RCC 7860 (cell line): Measurements from ENCODE around the gene MLX.
"Not testable (repeated sequence)": the region's sequence is repeated elsewhere in the genome, so short reads cannot be mapped to it uniquely, and the experiment has no call there.

Experiments
- DNase-seq: peaks from one replicate; pipeline ENCODE4 v3.0.0-alpha.2; 2015; ENCODE audit warnings: low spot score
- FAIRE-seq: peaks from 2 replicates; lab custom pipeline; 2012; peaks lifted over from hg19 to GRCh38; lab: Jason Lieb, UNC

MLX gene

GRCh38 chr17:42554250-42555121, 12.4 kb upstream of the MLX start:
- FAIRE-seq (no peak), DNase-seq (peak; percentile 71)

- FAIRE-seq (no peak), DNase-seq (no peak)
Observed at GRCh38 chr17:42555122-42555622, 11.7 kb upstream of the MLX start.

- FAIRE-seq, DNase-seq: not testable (repeated sequence)
Observed at GRCh38 chr17:42555961-42556617, 10.8 kb upstream of the MLX start.

GRCh38 chr17:42559075-42559474, 7.8 kb upstream of the MLX start:
- no peak for FAIRE-seq
- no peak for DNase-seq

- FAIRE-seq (no peak), DNase-seq (no peak)
Observed at GRCh38 chr17:42560246-42560645, 6.7 kb upstream of the MLX start.

GRCh38 chr17:42561897-42562387, 5.0 kb upstream of the MLX start, which contains the start of gene COASY:
TSS of gene COASY (plus strand) at chr17:42562148. CDS start at chr17:42562623, 475 bp downstream.
- FAIRE-seq (peak; percentile 70), DNase-seq (peak; percentile 93)

GRCh38 chr17:42562388-42563142, 4.3 kb upstream of the MLX start:
- peak; percentile 22 for DNase-seq
- FAIRE-seq: no peak

- DNase-seq (no peak), FAIRE-seq (no peak)
Observed at GRCh38 chr17:42563143-42563509, 3.8 kb upstream of the MLX start.

GRCh38 chr17:42563543-42563942, 3.4 kb upstream of the MLX start:
- DNase-seq (peak; percentile 52), FAIRE-seq (no peak)

- DNase-seq (no peak), FAIRE-seq (no peak)
Observed at GRCh38 chr17:42563950-42564349, 3.0 kb upstream of the MLX start.

GRCh38 chr17:42564815-42565522, 1.9 kb upstream of the MLX start:
- FAIRE-seq: no peak
- no peak for DNase-seq

GRCh38 chr17:42565523-42566214, 1.2 kb upstream of the MLX start:
- FAIRE-seq (no peak), DNase-seq (no peak)

GRCh38 chr17:42566215-42566882, 551 bp upstream of the MLX start:
- no peak for FAIRE-seq
- DNase-seq: no peak

GRCh38 chr17:42568341-42569111, 1.6 kb downstream of the MLX start:
- DNase-seq: no peak
- no peak for FAIRE-seq

- no peak for FAIRE-seq
Observed at GRCh38 chr17:42571435-42572225, 4.7 kb downstream of the MLX start.

GRCh38 chr17:42573095-42573494, 6.2 kb downstream of the MLX start:
- FAIRE-seq (no peak), DNase-seq (no peak)

More at GRCh38 chr17:42571435-42572225, 4.7 kb downstream of the MLX start:
- DNase-seq: no peak

- FAIRE-seq: no peak
- no peak for DNase-seq
Observed at GRCh38 chr17:42574463-42574862, 7.6 kb downstream of the MLX start.

GRCh38 chr17:42577140-42577531, 10.2 kb downstream of the MLX start:
- no peak for FAIRE-seq
- no peak for DNase-seq
